GM19238 (cell line): Measurements from ENCODE around the gene FHDC1.
"Not testable (repeated sequence)": the region's sequence is repeated elsewhere in the genome, so short reads cannot be mapped to it uniquely, and the experiment has no call there.

Experiments used
- DNase-seq: peaks from one replicate; pipeline ENCODE4 v3.0.0; 2011; ENCODE audit warnings: low spot score; ENCODE audit not compliant: insufficient read length

The FHDC1 gene, protein sequence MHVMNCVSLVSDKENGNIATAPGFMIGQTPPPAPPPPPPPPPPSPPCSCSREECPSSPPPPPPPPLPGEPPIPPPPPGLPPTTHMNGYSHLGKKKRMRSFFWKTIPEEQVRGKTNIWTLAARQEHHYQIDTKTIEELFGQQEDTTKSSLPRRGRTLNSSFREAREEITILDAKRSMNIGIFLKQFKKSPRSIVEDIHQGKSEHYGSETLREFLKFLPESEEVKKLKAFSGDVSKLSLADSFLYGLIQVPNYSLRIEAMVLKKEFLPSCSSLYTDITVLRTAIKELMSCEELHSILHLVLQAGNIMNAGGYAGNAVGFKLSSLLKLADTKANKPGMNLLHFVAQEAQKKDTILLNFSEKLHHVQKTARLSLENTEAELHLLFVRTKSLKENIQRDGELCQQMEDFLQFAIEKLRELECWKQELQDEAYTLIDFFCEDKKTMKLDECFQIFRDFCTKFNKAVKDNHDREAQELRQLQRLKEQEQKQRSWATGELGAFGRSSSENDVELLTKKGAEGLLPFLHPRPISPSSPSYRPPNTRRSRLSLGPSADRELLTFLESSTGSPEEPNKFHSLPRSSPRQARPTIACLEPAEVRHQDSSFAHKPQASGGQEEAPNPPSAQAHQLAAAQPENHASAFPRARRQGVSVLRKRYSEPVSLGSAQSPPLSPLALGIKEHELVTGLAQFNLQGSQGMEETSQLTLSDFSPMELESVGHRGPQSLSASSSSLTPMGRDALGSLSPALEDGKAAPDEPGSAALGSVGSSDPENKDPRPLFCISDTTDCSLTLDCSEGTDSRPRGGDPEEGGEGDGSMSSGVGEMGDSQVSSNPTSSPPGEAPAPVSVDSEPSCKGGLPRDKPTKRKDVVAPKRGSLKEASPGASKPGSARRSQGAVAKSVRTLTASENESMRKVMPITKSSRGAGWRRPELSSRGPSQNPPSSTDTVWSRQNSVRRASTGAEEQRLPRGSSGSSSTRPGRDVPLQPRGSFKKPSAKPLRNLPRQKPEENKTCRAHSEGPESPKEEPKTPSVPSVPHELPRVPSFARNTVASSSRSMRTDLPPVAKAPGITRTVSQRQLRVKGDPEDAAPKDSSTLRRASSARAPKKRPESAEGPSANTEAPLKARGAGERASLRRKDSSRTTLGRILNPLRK

GRCh38 chr4:152935631-152936445 lies at the start of gene FHDC1:
Gene FHDC1 (plus strand): TSS chr4:152936323. CDS start chr4:152943058, 6,735 bp downstream.
- DNase-seq, result peak; percentile 22

GRCh38 chr4:152887981-152888380 lies 48.1 kb upstream of the FHDC1 start:
- no peak for DNase-seq

DNA sequence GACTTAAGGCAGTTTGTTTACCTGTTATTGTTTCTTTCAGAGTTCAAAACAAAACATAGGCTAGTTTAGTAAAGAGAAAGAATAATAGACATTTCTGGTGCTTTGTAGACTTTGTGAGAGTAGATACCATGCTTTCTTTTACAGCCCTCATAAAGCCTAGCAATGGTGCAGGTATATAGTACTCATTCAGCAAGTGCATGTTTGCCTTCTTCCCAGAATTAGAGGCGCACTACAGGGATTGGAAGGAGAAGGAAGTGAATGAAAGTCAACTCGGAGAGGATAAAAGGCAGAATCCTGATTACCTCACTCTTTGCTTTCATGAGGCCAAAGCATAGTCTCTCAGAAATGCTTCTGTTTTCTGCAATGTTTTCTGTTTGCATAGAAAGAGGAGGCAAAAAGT lies 43.1 kb upstream of the FHDC1 start:
- DNase-seq, result no peak

- no peak for DNase-seq
Measured at GRCh38 chr4:152894673-152895072, 41.5 kb upstream of the FHDC1 start.

GRCh38 chr4:152896811-152897210 lies 39.3 kb upstream of the FHDC1 start:
- no peak for DNase-seq

DNA sequence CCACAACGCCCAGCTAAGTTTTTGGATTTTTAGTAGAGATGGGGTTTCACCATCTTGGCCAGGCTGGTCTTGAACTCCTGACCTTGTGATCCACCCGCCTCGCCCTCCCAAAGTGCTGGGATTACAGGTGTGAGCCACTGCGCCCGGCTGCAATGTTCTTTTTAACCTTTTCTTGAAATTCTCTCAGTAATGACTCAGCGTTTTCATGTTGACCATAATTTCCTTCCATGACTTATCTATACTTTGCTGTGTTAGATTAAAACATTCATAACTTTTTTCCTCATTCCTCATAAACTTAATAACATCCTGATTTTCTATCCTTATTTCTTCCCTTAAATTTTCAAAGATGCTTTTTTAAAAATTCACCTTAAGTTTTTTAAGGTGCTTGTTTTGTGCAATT lies 38.0 kb upstream of the FHDC1 start:
- not testable (repeated sequence) for DNase-seq

GRCh38 chr4:152898606-152899005 lies 37.5 kb upstream of the FHDC1 start:
- no peak for DNase-seq

- no peak for DNase-seq
Measured at GRCh38 chr4:152900395-152900794, 35.7 kb upstream of the FHDC1 start.

DNA sequence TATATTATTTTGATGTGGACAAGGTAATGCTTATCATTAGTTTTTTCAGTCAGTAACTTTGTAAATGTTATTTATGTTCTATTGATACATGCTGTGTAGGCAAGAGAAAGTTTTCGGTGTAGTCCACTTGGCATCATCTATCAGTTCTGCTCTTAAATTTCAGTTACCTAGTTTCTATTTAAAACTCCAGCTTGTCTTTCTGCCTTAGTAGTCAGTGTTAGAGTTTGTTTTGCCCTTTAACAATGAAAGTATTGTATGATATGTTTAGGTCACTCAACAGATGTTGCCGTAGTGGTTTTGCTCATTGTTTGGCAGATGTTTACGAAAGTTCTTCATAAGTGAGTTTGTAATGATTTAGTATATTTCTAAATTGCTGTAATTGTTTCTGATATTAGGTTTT lies 34.9 kb upstream of the FHDC1 start:
- no peak for DNase-seq

DNA sequence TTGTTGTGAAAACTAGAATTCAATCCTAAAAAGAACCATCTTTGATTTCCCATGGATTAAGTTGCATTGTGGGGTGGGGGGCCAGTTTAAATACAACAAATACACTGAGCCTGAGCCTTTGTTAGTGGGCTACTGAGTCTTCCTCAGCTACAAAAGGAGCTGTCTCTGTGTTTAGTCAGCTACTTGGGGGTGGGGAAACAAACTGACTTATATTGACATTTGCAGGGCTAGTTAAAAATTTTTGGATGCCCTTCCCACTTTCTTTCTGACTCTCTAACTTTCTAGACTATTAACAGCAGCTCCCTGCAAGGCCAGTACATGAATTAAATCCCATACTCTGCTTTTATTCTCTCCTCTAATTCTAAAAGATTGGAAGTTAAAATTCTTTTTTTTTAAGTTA lies 32.5 kb upstream of the FHDC1 start:
- no peak for DNase-seq

DNA sequence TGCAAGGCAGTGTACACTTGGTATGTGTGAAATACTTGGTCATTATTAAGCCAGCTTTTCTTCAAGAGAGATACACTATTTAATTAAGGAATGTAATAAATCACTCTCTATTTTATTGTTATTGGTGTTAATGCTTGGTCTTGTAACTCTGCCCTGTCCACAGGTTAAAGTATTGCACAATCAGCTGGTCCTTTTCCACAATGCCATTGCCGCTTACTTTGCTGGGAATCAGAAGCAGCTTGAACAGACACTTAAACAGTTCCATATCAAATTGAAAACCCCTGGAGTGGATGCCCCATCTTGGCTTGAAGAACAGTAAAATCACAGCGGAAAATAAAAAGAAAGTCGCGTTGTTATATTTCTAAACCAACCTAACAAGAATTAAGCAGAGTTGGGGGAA lies 26.2 kb upstream of the FHDC1 start:
- no peak for DNase-seq

GRCh38 chr4:152910521-152910920 lies 25.6 kb upstream of the FHDC1 start:
- no peak for DNase-seq

GRCh38 chr4:152917543-152918395 lies 18.4 kb upstream of the FHDC1 start:
- DNase-seq, result no peak

GRCh38 chr4:152919826-152920225 lies 16.3 kb upstream of the FHDC1 start:
- no peak for DNase-seq

DNA sequence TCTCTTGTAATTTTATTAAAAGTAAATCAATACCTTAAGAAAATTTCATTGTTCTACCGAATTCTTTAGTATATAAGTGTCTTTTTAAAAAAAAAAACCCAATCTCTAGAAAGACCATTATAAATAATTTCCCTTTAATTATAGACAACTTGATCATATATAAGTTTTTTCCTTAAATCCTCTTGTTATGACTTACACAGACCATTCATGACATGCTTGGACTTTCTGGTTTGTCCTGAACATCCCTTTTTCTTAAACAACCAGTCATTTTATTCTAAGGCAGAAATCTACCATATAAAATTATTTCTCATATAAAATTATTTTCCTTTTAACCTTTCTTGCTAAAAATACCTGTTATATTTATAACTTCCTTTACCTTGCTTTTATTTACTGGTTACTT lies 15.4 kb upstream of the FHDC1 start:
- DNase-seq, result no peak

GRCh38 chr4:152921284-152921683 lies 14.8 kb upstream of the FHDC1 start:
- DNase-seq, result no peak

DNA sequence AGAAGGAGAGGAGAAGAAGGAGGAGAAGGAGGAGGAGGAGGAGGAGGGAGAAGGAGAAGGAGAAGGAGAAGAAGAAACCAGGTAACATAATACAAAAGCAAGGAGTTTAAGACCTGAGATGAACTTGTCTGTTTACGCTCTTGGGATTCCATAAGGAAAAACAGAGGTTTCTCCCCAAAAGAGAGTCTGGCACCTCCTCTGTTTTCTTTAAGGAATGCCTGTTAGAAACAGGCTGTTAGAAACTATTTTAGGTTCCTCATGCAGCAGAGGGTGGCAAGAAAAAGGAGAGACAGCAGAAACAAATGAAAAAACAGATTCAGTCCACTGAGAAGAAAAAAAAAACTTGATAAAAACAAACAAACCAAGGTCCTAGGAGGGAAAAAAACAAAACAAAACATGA lies 10.3 kb upstream of the FHDC1 start:
- DNase-seq, result no peak

GRCh38 chr4:152926959-152927358 lies 9.2 kb upstream of the FHDC1 start:
- no peak for DNase-seq

- DNase-seq, result no peak
Measured at GRCh38 chr4:152927737-152928136, 8.4 kb upstream of the FHDC1 start.

GRCh38 chr4:152928286-152928685 lies 7.8 kb upstream of the FHDC1 start:
- DNase-seq, result no peak
